ENCODE measurements around the gene TCHH.

GRCh38 chr1:152162792-152163463 lies 47.7 kb upstream of the TCHH start:
- no peak for TF ChIP-seq TAF1 (IDR thresholded peaks at IDR 0.05; ENCODE audit: borderline replicate concordance, insufficient read depth, low read length)
- no peak for TF ChIP-seq POLR2AphosphoS5 (IDR thresholded peaks at IDR 0.05; ENCODE audit: low read depth, low read length)
- no peak for TF ChIP-seq SIN3A (IDR thresholded peaks at IDR 0.05; ENCODE audit: borderline replicate concordance, insufficient read depth, low read length)
- TF ChIP-seq REST (IDR thresholded peaks at IDR 0.05; ENCODE audit: insufficient read depth in 1 of 2, low read depth in 2 of 2, low read length in 2 of 2), result no peak
- TF ChIP-seq FOXP2 (optimal IDR thresholded peaks at IDR 0.05; ENCODE audit: borderline replicate concordance, extremely low read depth, extremely low read length, insufficient read depth), result no peak
